LNCaP clone FGC (cell line): ENCODE results near the gene MYH10.

Experiments
- DNase-seq: peaks from one replicate; pipeline ENCODE4 v3.0.0-alpha.2; 2011; ENCODE audit warnings: low read depth
- H3K4me3 ChIP-seq: 2 replicates; pipeline ENCODE4 v1.5.1; 2011; ENCODE audit warnings: mild to moderate bottlenecking, low read depth, low read length, control low read depth
- CTCF ChIP-seq: IDR thresholded peaks from 2 replicates; pipeline ENCODE4 v1.5.1; 2012; ENCODE audit warnings: mild to moderate bottlenecking; ENCODE audit not compliant: control insufficient read depth, insufficient read depth; ENCODE audit errors: extremely low read depth

MYH10 gene

GRCh38 chr17:8599351-8600011 lies 31.0 kb downstream of the MYH10 start:
- no peak overlapping the region for H3K4me3 ChIP-seq
- DNase-seq: no peak
- no peak for TF ChIP-seq CTCF

- DNase-seq: no peak
- no peak for TF ChIP-seq CTCF
- no peak overlapping the region for H3K4me3 ChIP-seq
Measured at GRCh38 chr17:8598913-8599312, 31.6 kb downstream of the MYH10 start.

- DNase-seq: no peak
- no peak overlapping the region for H3K4me3 ChIP-seq
- TF ChIP-seq CTCF: no peak
Measured at GRCh38 chr17:8593830-8594229, 36.7 kb downstream of the MYH10 start.

DNA sequence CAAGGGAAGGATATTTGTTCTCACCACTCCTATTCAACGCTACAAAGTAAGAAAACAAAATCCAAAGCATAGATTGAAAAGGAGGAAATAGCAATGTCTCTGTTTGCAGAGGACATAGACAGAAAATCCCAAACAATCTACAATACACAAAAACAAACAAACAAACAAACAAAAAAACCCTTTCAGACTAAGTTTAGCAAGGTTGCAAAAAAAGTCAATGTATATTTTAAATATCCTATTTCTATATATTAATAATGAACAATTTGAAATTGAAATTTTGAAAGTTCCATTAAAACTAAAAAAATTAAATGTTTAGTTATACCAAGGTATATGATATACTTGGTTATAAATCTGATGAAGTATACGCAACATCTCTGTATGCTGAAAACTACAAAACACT lies 37.2 kb downstream of the MYH10 start:
- H3K4me3 ChIP-seq: no peak overlapping the region
- TF ChIP-seq CTCF: no peak
- no peak for DNase-seq

DNA sequence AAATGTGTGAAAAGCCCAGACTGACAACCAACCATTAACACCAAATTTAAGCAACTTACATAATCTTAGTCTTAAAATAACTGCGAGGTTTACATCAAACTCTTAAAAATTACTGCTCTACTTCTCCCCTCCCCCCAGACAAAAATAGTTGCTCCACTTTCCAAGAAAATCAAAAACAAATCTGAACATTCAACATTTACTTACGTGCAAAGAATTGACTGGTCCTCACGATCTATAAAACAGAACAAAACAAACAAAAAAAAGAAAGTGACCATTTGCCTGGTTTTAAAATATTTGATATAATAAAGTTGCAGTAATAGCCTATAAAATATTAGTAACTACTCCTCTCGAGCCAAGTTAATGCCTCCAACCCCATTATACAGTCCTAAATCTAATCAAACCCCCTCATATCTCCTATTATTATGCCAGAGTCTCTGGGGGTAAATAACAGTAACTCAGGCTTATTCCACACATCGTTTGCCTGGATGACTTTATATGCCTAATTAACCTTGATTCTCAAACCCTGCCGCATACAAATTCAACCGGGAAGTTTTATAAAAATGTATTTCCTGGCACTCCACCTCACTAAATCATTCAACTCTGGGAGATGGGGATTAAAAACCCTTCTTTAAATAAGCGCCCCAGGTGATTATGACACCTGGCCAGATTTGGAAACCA lies 41.5 kb downstream of the MYH10 start:
- TF ChIP-seq CTCF: no peak
- H3K4me3 ChIP-seq: peak overlapping the region; percentile 31
- peak; percentile 56 for DNase-seq

GRCh38 chr17:8586766-8587165 lies 43.8 kb downstream of the MYH10 start:
- no peak overlapping the region for H3K4me3 ChIP-seq
- no peak for TF ChIP-seq CTCF
- no peak for DNase-seq

DNA sequence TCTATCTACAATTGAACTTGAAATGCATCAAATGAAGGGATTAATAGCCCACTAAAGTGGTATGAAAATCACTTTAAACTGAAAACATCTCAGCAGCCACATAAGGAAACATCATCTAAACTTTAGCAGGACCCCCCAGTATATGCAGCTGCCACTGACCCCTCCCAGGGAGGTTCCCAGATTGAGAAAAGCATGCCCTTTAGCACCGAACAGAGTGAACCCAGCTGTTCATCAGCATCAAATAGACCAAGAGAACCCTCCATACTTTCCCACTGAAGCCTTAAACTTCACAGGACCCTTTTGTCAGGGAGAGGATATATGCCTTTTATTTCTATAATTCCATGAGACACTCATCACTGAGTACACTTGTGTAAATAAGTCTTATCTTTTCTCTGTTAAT lies 44.6 kb downstream of the MYH10 start:
- no peak for DNase-seq
- TF ChIP-seq CTCF: no peak
- no peak overlapping the region for H3K4me3 ChIP-seq
